22Rv1 (cell line): ENCODE measurements around the gene MCCD1.

Experiments used
- CTCF ChIP-seq: fragments of 450-650 bp; IDR thresholded peaks from 2 replicates; pipeline ENCODE4 v1.5.1; 2017; ENCODE audit warnings: mild to moderate bottlenecking
- ZFX ChIP-seq: fragments of 450-650 bp; IDR thresholded peaks from 2 replicates; pipeline ENCODE4 v1.6.1; 2017; ENCODE audit warnings: antibody characterized with exemption, borderline replicate concordance

GRCh38 chr6:31521835-31522234, 6.9 kb upstream of the MCCD1 start:
- no peak for TF ChIP-seq CTCF
- no peak for TF ChIP-seq ZFX
